ENCODE results near the gene ADAMTS9.
A peak's percentile ranks its signal among the peaks of the same experiment; 100 is the strongest.

The ADAMTS9 gene

DNA sequence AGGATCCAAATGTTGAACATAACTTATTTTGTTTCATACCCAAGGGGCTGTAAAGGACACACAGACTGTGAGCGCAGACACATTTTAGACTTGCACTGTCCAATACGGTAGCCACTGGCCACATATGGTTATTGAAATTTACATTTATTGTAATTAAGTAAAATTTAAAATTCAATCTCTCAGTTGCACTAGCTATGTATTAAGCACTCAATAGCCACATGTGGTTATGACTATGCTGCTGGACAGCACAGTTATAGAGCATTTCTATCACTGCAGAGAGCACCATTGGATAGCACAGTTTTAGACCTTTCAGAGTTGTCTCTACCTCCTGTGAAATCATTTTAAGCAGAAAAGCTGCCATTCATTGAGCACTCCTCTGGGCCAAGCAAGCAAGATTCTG is 204.3 kb downstream of the ADAMTS9 start:
- Mint-ChIP-seq H3K4me3 (no peak overlapping the region), H3K4me1 (peaks cover 21% of the 10 kb centered on the region), H3K27me3 (ENCODE audit: low read depth) (peaks cover 4% of the 10 kb centered on the region), H3K9me3 (peaks cover 3% of the 10 kb centered on the region), H3K27ac (peak overlapping the region in 1 of 3 experiments; percentile 19), H3K36me3 (ENCODE audit: low read depth) (no peaks in the 10 kb centered on the region)
- TF ChIP-seq CTCF (IDR thresholded peaks at IDR 0.05; ENCODE audit: unreplicated experiment in 3 of 3): no peak

DNA sequence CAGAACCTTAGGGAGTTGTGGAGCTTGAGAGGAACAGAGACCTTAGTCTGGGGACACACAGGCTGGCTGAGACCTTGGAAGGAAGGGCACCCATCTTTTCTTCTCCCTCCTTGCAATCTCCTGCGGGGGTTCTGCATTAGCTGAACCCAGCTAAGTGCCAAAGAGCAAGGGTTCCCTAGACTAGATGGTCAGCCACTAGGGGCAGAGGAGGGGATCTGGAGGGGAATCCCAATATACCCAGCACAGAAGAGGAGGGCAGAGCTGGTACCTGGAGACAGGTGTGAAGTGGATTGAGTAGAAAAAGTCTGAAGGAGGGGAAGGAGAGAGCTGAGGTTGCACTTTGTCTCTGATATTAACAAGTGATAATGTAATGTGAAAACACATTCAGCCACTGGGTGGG is 212.8 kb downstream of the ADAMTS9 start:
- TF ChIP-seq CTCF (IDR thresholded peaks at IDR 0.05; ENCODE audit: unreplicated experiment in 3 of 3): no peak
- H3K9me3 Mint-ChIP-seq: peaks cover 31% of the 10 kb centered on the region
- no peak overlapping the region for H3K27ac Mint-ChIP-seq

DNA sequence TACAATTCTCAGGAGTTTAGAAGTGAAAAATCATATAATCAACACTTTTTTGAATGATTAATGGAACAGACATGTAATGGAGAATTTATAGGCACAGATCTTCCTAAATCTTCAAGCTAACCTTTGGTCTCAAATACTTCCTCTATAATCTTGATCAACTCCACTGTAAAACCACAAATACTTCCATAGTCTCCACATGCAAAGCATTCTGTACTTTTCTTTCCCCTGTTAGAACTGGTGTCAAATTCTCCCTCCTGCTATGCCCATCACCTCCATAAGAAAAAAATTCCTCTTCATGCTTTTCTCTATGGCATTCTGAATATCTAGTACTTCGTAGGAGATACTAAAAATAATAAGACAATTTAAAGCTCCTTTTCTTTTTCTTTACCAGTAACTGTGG is 214.3 kb downstream of the ADAMTS9 start:
- peaks cover 15% of the 10 kb centered on the region for H3K36me3 Mint-ChIP-seq (ENCODE audit: low read depth)

More for the DNA sequence above, 212.8 kb downstream of the ADAMTS9 start:
- Mint-ChIP-seq H3K27me3 (ENCODE audit: low read depth) (peaks cover 3% of the 10 kb centered on the region), H3K4me1 (peaks cover 7% of the 10 kb centered on the region), H3K4me3 (no peak overlapping the region), H3K36me3 (ENCODE audit: low read depth) (peaks cover 15% of the 10 kb centered on the region)

DNA sequence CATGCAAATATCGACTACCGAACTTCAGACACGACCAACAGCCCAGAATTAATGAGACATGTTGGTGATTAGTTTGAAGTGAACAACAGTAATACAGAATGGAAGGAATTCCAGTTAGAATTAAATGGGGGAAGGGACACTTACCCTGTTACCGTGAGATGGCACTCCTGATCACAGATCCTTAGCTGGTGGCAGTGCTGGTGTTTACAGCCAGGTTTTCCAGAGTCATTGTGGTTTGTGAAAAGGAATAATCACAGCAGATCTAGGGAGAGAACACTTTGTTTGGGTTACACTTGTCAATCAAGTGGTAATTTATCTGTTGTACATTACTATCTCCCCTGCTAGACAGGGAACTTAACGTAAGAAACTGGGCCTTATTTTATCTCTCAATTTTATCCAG is 217.4 kb downstream of the ADAMTS9 start:
- H3K27ac Mint-ChIP-seq: no peak overlapping the region
- H3K36me3 Mint-ChIP-seq (ENCODE audit: low read depth): peaks cover 12% of the 10 kb centered on the region

More for the DNA sequence above, 214.3 kb downstream of the ADAMTS9 start:
- Mint-ChIP-seq H3K9me3 (peaks cover 27% of the 10 kb centered on the region), H3K4me3 (no peak overlapping the region), H3K27ac (peak overlapping the region in 2 of 3 experiments; percentile 5 to 18), H3K27me3 (ENCODE audit: low read depth) (peaks cover 3% of the 10 kb centered on the region), H3K4me1 (peaks cover 7% of the 10 kb centered on the region)
- TF ChIP-seq CTCF (IDR thresholded peaks at IDR 0.05; ENCODE audit: unreplicated experiment in 3 of 3): no peak

DNA sequence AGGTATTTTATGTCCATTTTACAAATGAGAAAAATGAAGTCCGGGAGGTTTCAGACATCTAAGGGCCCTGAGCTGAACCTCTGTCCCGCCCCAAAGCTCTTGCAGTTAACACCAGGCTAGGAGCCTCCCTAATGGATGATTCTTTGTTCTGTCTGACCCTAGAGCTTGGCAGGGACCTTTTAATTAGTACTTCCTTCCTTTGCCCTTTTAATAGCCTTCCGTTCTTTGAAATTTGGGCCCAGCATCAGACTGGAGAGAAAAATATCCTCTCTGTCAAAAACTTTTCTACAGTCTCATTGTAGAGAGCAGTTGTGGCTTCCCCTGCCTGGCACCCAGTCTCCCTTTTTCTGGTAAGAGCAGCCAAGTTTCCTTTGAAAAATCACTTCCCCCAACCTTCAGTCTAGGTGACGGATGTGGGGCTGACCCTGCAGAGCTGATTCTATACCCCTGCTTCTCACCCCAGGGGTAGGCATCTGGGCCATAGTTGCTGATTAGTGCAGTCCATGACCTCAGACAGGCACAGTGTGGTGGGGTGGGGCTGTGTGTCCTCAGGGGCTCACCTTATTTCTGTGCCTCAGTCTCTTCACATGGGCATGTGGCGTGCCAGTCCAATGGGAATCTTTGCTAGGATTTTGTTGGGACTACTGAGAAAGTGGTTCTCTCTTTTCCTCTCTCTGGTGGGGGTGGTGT is 220.4 kb downstream of the ADAMTS9 start:
- no peak overlapping the region for H3K4me3 Mint-ChIP-seq
- H3K4me1 Mint-ChIP-seq: peaks cover 11% of the 10 kb centered on the region
- peaks cover 6% of the 10 kb centered on the region for H3K27me3 Mint-ChIP-seq (ENCODE audit: low read depth)
- no peaks in the 10 kb centered on the region for H3K9me3 Mint-ChIP-seq
- H3K27ac Mint-ChIP-seq: peak overlapping the region in 1 of 3 experiments; percentile 24
- no peaks in the 10 kb centered on the region for H3K36me3 Mint-ChIP-seq (ENCODE audit: low read depth)
- no peak for TF ChIP-seq CTCF (IDR thresholded peaks at IDR 0.05; ENCODE audit: unreplicated experiment in 3 of 3)

More for the DNA sequence above, 217.4 kb downstream of the ADAMTS9 start:
- Mint-ChIP-seq H3K9me3 (peaks cover 11% of the 10 kb centered on the region), H3K4me1 (peaks cover 12% of the 10 kb centered on the region), H3K4me3 (no peak overlapping the region), H3K27me3 (ENCODE audit: low read depth) (peaks cover 6% of the 10 kb centered on the region)
- TF ChIP-seq CTCF (IDR thresholded peaks at IDR 0.05; ENCODE audit: unreplicated experiment in 3 of 3): no peak

All from nephron (organoid).